HEK293 (cell line): ENCODE data around the gene RNF126.
A peak's percentile ranks its signal among the peaks of the same experiment; 100 is the strongest.

Experiments
- EGR2 ChIP-seq: fragments of 450-650 bp; formaldehyde crosslinking; IDR thresholded peaks from 2 replicates; pipeline ENCODE4 v1.5.1; 2016; ENCODE audit warnings: low read depth, missing biosample characterization, missing genetic modification characterization
- HOXC10 ChIP-seq: sonication (generic); formaldehyde crosslinking; IDR thresholded peaks from 2 replicates; pipeline ENCODE4 v1.8.1; 2023; ENCODE audit warnings: mild to moderate bottlenecking, missing genetic modification reagents
- INSM2 ChIP-seq: fragments of 450-650 bp; formaldehyde crosslinking; IDR thresholded peaks from 2 replicates; pipeline ENCODE4 v1.5.1; 2016; ENCODE audit warnings: missing biosample characterization, missing genetic modification characterization
- PRDM1 ChIP-seq: fragments of 450-650 bp; formaldehyde crosslinking; IDR thresholded peaks from 2 replicates; pipeline ENCODE4; 2016; ENCODE audit warnings: missing biosample characterization, missing genetic modification characterization
- REPIN1 ChIP-seq: fragments of 450-650 bp; formaldehyde crosslinking; IDR thresholded peaks from 2 replicates; pipeline ENCODE4 v1.5.1; 2017; ENCODE audit warnings: missing biosample characterization, missing genetic modification characterization, low read depth
- ZBTB48 ChIP-seq: fragments of 450-650 bp; formaldehyde crosslinking; IDR thresholded peaks from 2 replicates; pipeline ENCODE4 v1.5.1; 2016; ENCODE audit warnings: missing biosample characterization, missing genetic modification characterization
- ZBTB6 ChIP-seq: fragments of 450-650 bp; formaldehyde crosslinking; IDR thresholded peaks from 2 replicates; pipeline ENCODE4 v1.5.1; 2017; ENCODE audit warnings: missing biosample characterization, missing genetic modification characterization
- ZEB2 ChIP-seq: fragments of 450-650 bp; formaldehyde crosslinking; IDR thresholded peaks from 2 replicates; pipeline ENCODE4 v1.5.1; 2016; ENCODE audit warnings: missing biosample characterization, missing genetic modification characterization
- ZFHX2 ChIP-seq: fragments of 450-650 bp; formaldehyde crosslinking; conservative IDR thresholded peaks from 2 replicates; pipeline ENCODE4 v1.5.1; 2016; ENCODE audit warnings: missing biosample characterization, missing genetic modification characterization
- ZIC2 ChIP-seq: fragments of 450-650 bp; formaldehyde crosslinking; IDR thresholded peaks from 2 replicates; pipeline ENCODE4 v1.5.1; 2016; ENCODE audit warnings: missing biosample characterization, missing genetic modification characterization
- ZNF10 ChIP-seq: fragments of 450-650 bp; formaldehyde crosslinking; IDR thresholded peaks from 2 replicates; pipeline ENCODE4 v1.5.1; 2017; ENCODE audit warnings: missing biosample characterization, missing genetic modification characterization
- ZNF112 ChIP-seq: fragments of 450-650 bp; formaldehyde crosslinking; IDR thresholded peaks from 2 replicates; pipeline ENCODE4 v1.5.0; 2017; ENCODE audit warnings: missing biosample characterization, missing genetic modification characterization
- ZNF114 ChIP-seq: fragments of 450-650 bp; formaldehyde crosslinking; IDR thresholded peaks from 2 replicates; pipeline ENCODE4 v1.5.0; 2017; ENCODE audit warnings: missing biosample characterization, missing genetic modification characterization
- ZNF138 ChIP-seq: fragments of 450-650 bp; formaldehyde crosslinking; IDR thresholded peaks from 2 replicates; pipeline ENCODE4 v1.5.1; 2016; ENCODE audit warnings: missing biosample characterization, missing genetic modification characterization, borderline replicate concordance
- ZNF146 ChIP-seq: fragments of 450-650 bp; formaldehyde crosslinking; IDR thresholded peaks from 2 replicates; pipeline ENCODE4 v1.5.1; 2016; ENCODE audit warnings: missing biosample characterization, missing genetic modification characterization
- ZNF18 ChIP-seq: fragments of 450-650 bp; formaldehyde crosslinking; IDR thresholded peaks from 2 replicates; pipeline ENCODE4 v1.5.1; 2016; ENCODE audit warnings: missing biosample characterization, missing genetic modification characterization
- ZNF2 ChIP-seq: fragments of 450-650 bp; formaldehyde crosslinking; IDR thresholded peaks from 2 replicates; pipeline ENCODE4 v1.5.1; 2016; ENCODE audit warnings: missing biosample characterization, missing genetic modification characterization
- ZNF221 ChIP-seq: fragments of 450-650 bp; formaldehyde crosslinking; IDR thresholded peaks from 2 replicates; pipeline ENCODE4 v1.5.1; 2017; ENCODE audit warnings: missing biosample characterization, missing genetic modification characterization, borderline replicate concordance
- ZNF362 ChIP-seq: fragments of 450-650 bp; formaldehyde crosslinking; IDR thresholded peaks from 2 replicates; pipeline ENCODE4 v1.5.1; 2016; ENCODE audit warnings: missing biosample characterization, missing genetic modification characterization
- ZNF426 ChIP-seq: fragments of 450-650 bp; formaldehyde crosslinking; IDR thresholded peaks from 2 replicates; pipeline ENCODE4 v1.5.1; 2017; ENCODE audit warnings: missing biosample characterization, missing genetic modification characterization, mild to moderate bottlenecking, inconsistent platforms, moderate library complexity
- ZNF473 ChIP-seq: fragments of 450-650 bp; formaldehyde crosslinking; IDR thresholded peaks from 2 replicates; pipeline ENCODE4 v1.5.1; 2017; ENCODE audit warnings: missing biosample characterization, missing genetic modification characterization
- ZNF510 ChIP-seq: fragments of 450-650 bp; formaldehyde crosslinking; IDR thresholded peaks from 2 replicates; pipeline ENCODE4 v1.5.1; 2018; ENCODE audit warnings: mild to moderate bottlenecking, missing genetic modification characterization, missing biosample characterization; ENCODE audit not compliant: insufficient replicate concordance
- ZNF529 ChIP-seq: fragments of 450-650 bp; formaldehyde crosslinking; IDR thresholded peaks from 2 replicates; pipeline ENCODE4 v1.5.1; 2017; ENCODE audit warnings: missing genetic modification characterization, missing biosample characterization; ENCODE audit not compliant: insufficient replicate concordance
- ZNF530 ChIP-seq: fragments of 450-650 bp; formaldehyde crosslinking; IDR thresholded peaks from 2 replicates; pipeline ENCODE4 v1.5.1; 2016; ENCODE audit warnings: low read depth, missing biosample characterization, missing genetic modification characterization
- ZNF549 ChIP-seq: fragments of 450-650 bp; IDR thresholded peaks from 2 replicates; pipeline ENCODE4 v1.5.1; 2018; ENCODE audit warnings: missing biosample characterization, missing genetic modification characterization, mild to moderate bottlenecking, inconsistent platforms, moderate library complexity
- ZNF621 ChIP-seq: fragments of 450-650 bp; formaldehyde crosslinking; IDR thresholded peaks from 2 replicates; pipeline ENCODE4 v1.5.1; 2017; ENCODE audit warnings: missing biosample characterization, missing genetic modification characterization
- ZNF624 ChIP-seq: fragments of 450-650 bp; formaldehyde crosslinking; IDR thresholded peaks from 2 replicates; pipeline ENCODE4 v1.5.1; 2017; ENCODE audit warnings: missing biosample characterization, missing genetic modification characterization
- ZNF645 ChIP-seq: fragments of 450-650 bp; formaldehyde crosslinking; IDR thresholded peaks from 2 replicates; pipeline ENCODE4; 2016; ENCODE audit warnings: missing biosample characterization, missing genetic modification characterization
- ZNF654 ChIP-seq: fragments of 450-650 bp; formaldehyde crosslinking; IDR thresholded peaks from 2 replicates; pipeline ENCODE4 v1.5.1; 2016; ENCODE audit warnings: low read depth, missing biosample characterization, missing genetic modification characterization
- ZNF658 ChIP-seq: fragments of 450-650 bp; formaldehyde crosslinking; IDR thresholded peaks from 2 replicates; pipeline ENCODE4; 2016; ENCODE audit warnings: missing biosample characterization, missing genetic modification characterization
- ZNF660 ChIP-seq: fragments of 450-650 bp; IDR thresholded peaks from 2 replicates; pipeline ENCODE4 v1.5.1; 2018; ENCODE audit warnings: missing biosample characterization, mild to moderate bottlenecking, missing genetic modification characterization
- ZNF76 ChIP-seq: fragments of 450-650 bp; formaldehyde crosslinking; IDR thresholded peaks from 2 replicates; pipeline ENCODE4; 2016; ENCODE audit warnings: low read depth, missing biosample characterization, missing genetic modification characterization, borderline replicate concordance
- ZNF768 ChIP-seq: fragments of 450-650 bp; formaldehyde crosslinking; IDR thresholded peaks from 2 replicates; pipeline ENCODE4 v1.5.1; 2018; ENCODE audit warnings: missing biosample characterization, mild to moderate bottlenecking, missing genetic modification characterization
- ZNF785 ChIP-seq: fragments of 450-650 bp; formaldehyde crosslinking; IDR thresholded peaks from 2 replicates; pipeline ENCODE4 v1.5.1; 2016; ENCODE audit warnings: missing biosample characterization, missing genetic modification characterization
- ZNF837 ChIP-seq: fragments of 450-650 bp; formaldehyde crosslinking; IDR thresholded peaks from 2 replicates; pipeline ENCODE4 v1.5.1; 2016; ENCODE audit warnings: missing biosample characterization, missing genetic modification characterization
- ZSCAN16 ChIP-seq: fragments of 450-650 bp; formaldehyde crosslinking; IDR thresholded peaks from 2 replicates; pipeline ENCODE4 v1.5.1; 2016; ENCODE audit warnings: missing biosample characterization, missing genetic modification characterization

RNF126 gene

GRCh38 chr19:680287-681028 is 17.4 kb upstream of the RNF126 start (continued):
- TF ChIP-seq ZNF114 (tag by site-specific recombination) = no peak
- TF ChIP-seq ZNF785 (tag by site-specific recombination) = no peak
- TF ChIP-seq ZNF362 (tag by site-specific recombination) = no peak
- no peak for TF ChIP-seq ZNF426 (tag by site-specific recombination)
- TF ChIP-seq PRDM1 = no peak
- no peak for TF ChIP-seq ZNF146 (tag by site-specific recombination)
- TF ChIP-seq ZNF768 (tag by site-specific recombination) = no peak
- TF ChIP-seq ZNF510 (tag by site-specific recombination) = no peak
- no peak for TF ChIP-seq ZBTB6
- TF ChIP-seq ZNF473 = no peak
- no peak for TF ChIP-seq ZNF624 (tag by site-specific recombination)
- TF ChIP-seq ZNF654 = no peak
- no peak for TF ChIP-seq ZNF645
- no peak for TF ChIP-seq ZIC2 (tag by site-specific recombination)
- no peak for TF ChIP-seq ZNF530 (tag by site-specific recombination)
- peak; percentile 44; the same call in 1 of the 2 replicates for TF ChIP-seq ZNF660 (tag by site-specific recombination)
- no peak for TF ChIP-seq ZNF221 (tag by site-specific recombination)
- no peak for TF ChIP-seq ZNF2 (tag by site-specific recombination)
- no peak for TF ChIP-seq ZBTB48
- TF ChIP-seq ZNF18 (tag by site-specific recombination) = no peak
- no peak for TF ChIP-seq ZNF621 (tag by site-specific recombination)
- TF ChIP-seq ZNF658 (tag by site-specific recombination) = no peak
- no peak for TF ChIP-seq REPIN1 (tag by site-specific recombination)
- 0 out of 2 replicates have a peak, but pooled peaks have one; percentile 34 for TF ChIP-seq ZEB2 (tag by site-specific recombination)
- peak; percentile 78 for TF ChIP-seq ZFHX2 (tag by site-specific recombination)
- TF ChIP-seq ZNF112 (tag by site-specific recombination) = no peak
- TF ChIP-seq HOXC10 (CRISPR knock-in tag) = no peak
- no peak for TF ChIP-seq ZNF549 (tag by site-specific recombination)
- no peak for TF ChIP-seq INSM2 (tag by site-specific recombination)
- no peak for TF ChIP-seq ZNF138
- TF ChIP-seq EGR2 (tag by site-specific recombination) = peak; percentile 72
- TF ChIP-seq ZNF837 (tag by site-specific recombination) = no peak
- peak; percentile 93 for TF ChIP-seq ZNF76 (tag by site-specific recombination)
- no peak for TF ChIP-seq ZNF10 (tag by site-specific recombination)
- TF ChIP-seq ZNF529 (tag by site-specific recombination) = no peak
- no peak for TF ChIP-seq ZSCAN16
